ENCODE data around the gene KCNAB1.

KCNAB1 gene

GRCh38 chr3:156377266-156377665 lies 256.9 kb downstream of the KCNAB1 start:
- Histone ChIP-seq H3K9me3 (ENCODE audit: control extremely low read depth in 1 of 5, control insufficient read depth in 4 of 5, insufficient read depth in 2 of 5, low read depth in 1 of 5, low read length in 4 of 5) (no peaks in the 10 kb centered on the region), H3K27me3 (replicated peaks in 2 of 5; ENCODE audit: control insufficient read depth in 4 of 5, insufficient read depth in 5 of 5, low read length in 4 of 5) (no peaks in the 10 kb centered on the region), H3K36me3 (ENCODE audit: control insufficient read depth in 4 of 4, insufficient read depth in 4 of 4, low read length in 3 of 4) (no peaks in the 10 kb centered on the region), H3K4me3 (ENCODE audit: control insufficient read depth in 1 of 7, extremely low read depth in 1 of 7, insufficient read depth in 4 of 7, low read depth in 2 of 7, low read length in 6 of 7) (no peak overlapping the region), H3K4me1 (ENCODE audit: control extremely low read depth in 1 of 4, control insufficient read depth in 4 of 4, insufficient read depth in 4 of 4, low read length in 3 of 4) (no peaks in the 10 kb centered on the region), H3K27ac (ENCODE audit: insufficient read depth in 1 of 2, low read depth in 1 of 2, low read length in 2 of 2, poor library complexity in 1 of 2, severe bottlenecking in 2 of 2) (no peak overlapping the region)
- ChIA-PET CTCF (interaction anchor here (9.2 kb wide), 1 partner anchor 226 kb away, joined by 94 read pairs; no protein-coding TSS in a partner anchor), POLR2A (no interaction called here)
- WGBS (ENCODE audit: insufficient coverage) = 98% methylated on average over 7 of the region's 7 CpGs
- DNase-seq = no peak

GRCh38 chr3:156377718-156378117 lies 257.3 kb downstream of the KCNAB1 start:
- ChIA-PET POLR2A (no interaction called here), CTCF (interaction anchor here (9.2 kb wide), 1 partner anchor 226 kb away, joined by 94 read pairs; no protein-coding TSS in a partner anchor)
- Histone ChIP-seq H3K4me1 (ENCODE audit: control extremely low read depth in 1 of 4, control insufficient read depth in 4 of 4, insufficient read depth in 4 of 4, low read length in 3 of 4) (no peaks in the 10 kb centered on the region), H3K27me3 (replicated peaks in 2 of 5; ENCODE audit: control insufficient read depth in 4 of 5, insufficient read depth in 5 of 5, low read length in 4 of 5) (no peaks in the 10 kb centered on the region), H3K4me3 (ENCODE audit: control insufficient read depth in 1 of 7, extremely low read depth in 1 of 7, insufficient read depth in 4 of 7, low read depth in 2 of 7, low read length in 6 of 7) (no peak overlapping the region), H3K36me3 (ENCODE audit: control insufficient read depth in 4 of 4, insufficient read depth in 4 of 4, low read length in 3 of 4) (no peaks in the 10 kb centered on the region), H3K9me3 (ENCODE audit: control extremely low read depth in 1 of 5, control insufficient read depth in 4 of 5, insufficient read depth in 2 of 5, low read depth in 1 of 5, low read length in 4 of 5) (no peaks in the 10 kb centered on the region), H3K27ac (ENCODE audit: insufficient read depth in 1 of 2, low read depth in 1 of 2, low read length in 2 of 2, poor library complexity in 1 of 2, severe bottlenecking in 2 of 2) (no peak overlapping the region)
- DNase-seq = no peak
- WGBS (ENCODE audit: insufficient coverage) = 97% methylated on average over 5 of the region's 7 CpGs

- no peak overlapping the region for H3K27ac ChIP-seq (ENCODE audit: insufficient read depth in 1 of 2, low read depth in 1 of 2, low read length in 2 of 2, poor library complexity in 1 of 2, severe bottlenecking in 2 of 2)
- H3K4me3 ChIP-seq (ENCODE audit: control insufficient read depth in 1 of 7, extremely low read depth in 1 of 7, insufficient read depth in 4 of 7, low read depth in 2 of 7, low read length in 6 of 7) = no peak overlapping the region
- 100% methylated on average over 2 of the region's 3 CpGs for WGBS (ENCODE audit: insufficient coverage)
- CTCF ChIA-PET = interaction anchor here (0.9 to 9.2 kb wide), 2 partner anchors 11 to 227 kb away, joined by 3 to 94 read pairs; no protein-coding TSS in a partner anchor
- H3K36me3 ChIP-seq (ENCODE audit: control insufficient read depth in 4 of 4, insufficient read depth in 4 of 4, low read length in 3 of 4) = no peaks in the 10 kb centered on the region
- POLR2A ChIA-PET = no interaction called here
- DNase-seq = no peak
- no peaks in the 10 kb centered on the region for H3K9me3 ChIP-seq (ENCODE audit: control extremely low read depth in 1 of 5, control insufficient read depth in 4 of 5, insufficient read depth in 2 of 5, low read depth in 1 of 5, low read length in 4 of 5)
- no peaks in the 10 kb centered on the region for H3K27me3 ChIP-seq (replicated peaks in 2 of 5; ENCODE audit: control insufficient read depth in 4 of 5, insufficient read depth in 5 of 5, low read length in 4 of 5)
- H3K4me1 ChIP-seq (ENCODE audit: control extremely low read depth in 1 of 4, control insufficient read depth in 4 of 4, insufficient read depth in 4 of 4, low read length in 3 of 4) = no peaks in the 10 kb centered on the region
Observed at GRCh38 chr3:156378871-156379270, 258.5 kb downstream of the KCNAB1 start.

- 100% methylated on average over 1 of the region's 1 CpG for WGBS (ENCODE audit: insufficient coverage)
- no peak overlapping the region for H3K27ac ChIP-seq (ENCODE audit: insufficient read depth in 1 of 2, low read depth in 1 of 2, low read length in 2 of 2, poor library complexity in 1 of 2, severe bottlenecking in 2 of 2)
Observed at GRCh38 chr3:156379327-156379726, 258.9 kb downstream of the KCNAB1 start.

GRCh38 chr3:156381253-156381652 lies 260.9 kb downstream of the KCNAB1 start:
- POLR2A ChIA-PET = no interaction called here
- Histone ChIP-seq H3K27ac (ENCODE audit: insufficient read depth in 1 of 2, low read depth in 1 of 2, low read length in 2 of 2, poor library complexity in 1 of 2, severe bottlenecking in 2 of 2) (no peak overlapping the region), H3K36me3 (ENCODE audit: control insufficient read depth in 4 of 4, insufficient read depth in 4 of 4, low read length in 3 of 4) (no peaks in the 10 kb centered on the region), H3K4me3 (ENCODE audit: control insufficient read depth in 1 of 7, extremely low read depth in 1 of 7, insufficient read depth in 4 of 7, low read depth in 2 of 7, low read length in 6 of 7) (no peak overlapping the region), H3K9me3 (ENCODE audit: control extremely low read depth in 1 of 5, control insufficient read depth in 4 of 5, insufficient read depth in 2 of 5, low read depth in 1 of 5, low read length in 4 of 5) (no peaks in the 10 kb centered on the region), H3K27me3 (replicated peaks in 2 of 5; ENCODE audit: control insufficient read depth in 4 of 5, insufficient read depth in 5 of 5, low read length in 4 of 5) (no peaks in the 10 kb centered on the region), H3K4me1 (ENCODE audit: control extremely low read depth in 1 of 4, control insufficient read depth in 4 of 4, insufficient read depth in 4 of 4, low read length in 3 of 4) (no peaks in the 10 kb centered on the region)
- WGBS (ENCODE audit: insufficient coverage) = 60% methylated on average over 1 of the region's 1 CpG
- no peak for DNase-seq
- CTCF ChIA-PET = interaction anchor here (0.7 to 9.2 kb wide), 5 partner anchors 10 to 230 kb away, joined by 3 to 94 read pairs (median 7); no protein-coding TSS in a partner anchor

More at GRCh38 chr3:156379327-156379726, 258.9 kb downstream of the KCNAB1 start:
- H3K36me3 ChIP-seq (ENCODE audit: control insufficient read depth in 4 of 4, insufficient read depth in 4 of 4, low read length in 3 of 4) = no peaks in the 10 kb centered on the region
- CTCF ChIA-PET = interaction anchor here (0.9 to 9.2 kb wide), 2 partner anchors 10 to 228 kb away, joined by 3 to 94 read pairs; no protein-coding TSS in a partner anchor
- POLR2A ChIA-PET = no interaction called here
- no peak for DNase-seq
- no peaks in the 10 kb centered on the region for H3K9me3 ChIP-seq (ENCODE audit: control extremely low read depth in 1 of 5, control insufficient read depth in 4 of 5, insufficient read depth in 2 of 5, low read depth in 1 of 5, low read length in 4 of 5)
- H3K27me3 ChIP-seq (replicated peaks in 2 of 5; ENCODE audit: control insufficient read depth in 4 of 5, insufficient read depth in 5 of 5, low read length in 4 of 5) = no peaks in the 10 kb centered on the region
- no peaks in the 10 kb centered on the region for H3K4me1 ChIP-seq (ENCODE audit: control extremely low read depth in 1 of 4, control insufficient read depth in 4 of 4, insufficient read depth in 4 of 4, low read length in 3 of 4)
- no peak overlapping the region for H3K4me3 ChIP-seq (ENCODE audit: control insufficient read depth in 1 of 7, extremely low read depth in 1 of 7, insufficient read depth in 4 of 7, low read depth in 2 of 7, low read length in 6 of 7)

- peak; percentile 10 to 37 (median 36) for DNase-seq
- Histone ChIP-seq H3K27me3 (replicated peaks in 2 of 5; ENCODE audit: control insufficient read depth in 4 of 5, insufficient read depth in 5 of 5, low read length in 4 of 5) (no peaks in the 10 kb centered on the region), H3K9me3 (ENCODE audit: control extremely low read depth in 1 of 5, control insufficient read depth in 4 of 5, insufficient read depth in 2 of 5, low read depth in 1 of 5, low read length in 4 of 5) (no peaks in the 10 kb centered on the region), H3K36me3 (ENCODE audit: control insufficient read depth in 4 of 4, insufficient read depth in 4 of 4, low read length in 3 of 4) (no peaks in the 10 kb centered on the region), H3K4me1 (ENCODE audit: control extremely low read depth in 1 of 4, control insufficient read depth in 4 of 4, insufficient read depth in 4 of 4, low read length in 3 of 4) (no peaks in the 10 kb centered on the region), H3K27ac (ENCODE audit: insufficient read depth in 1 of 2, low read depth in 1 of 2, low read length in 2 of 2, poor library complexity in 1 of 2, severe bottlenecking in 2 of 2) (no peak overlapping the region), H3K4me3 (ENCODE audit: control insufficient read depth in 1 of 7, extremely low read depth in 1 of 7, insufficient read depth in 4 of 7, low read depth in 2 of 7, low read length in 6 of 7) (no peak overlapping the region)
- whole genome bisulfite sequencing (ENCODE audit: insufficient coverage) = 97% methylated on average over 5 of the region's 9 CpGs
- CTCF ChIA-PET = interaction anchor here (0.8 to 9.2 kb wide), 18 partner anchors 9 to 231 kb away, joined by 3 to 94 read pairs (median 4); no protein-coding TSS in a partner anchor
- POLR2A ChIA-PET = no interaction called here
Observed at GRCh38 chr3:156382458-156383346, 262.3 kb downstream of the KCNAB1 start.

- no peaks in the 10 kb centered on the region for H3K9me3 ChIP-seq (ENCODE audit: control extremely low read depth in 1 of 5, control insufficient read depth in 4 of 5, insufficient read depth in 2 of 5, low read depth in 1 of 5, low read length in 4 of 5)
- no peak overlapping the region for H3K4me3 ChIP-seq (ENCODE audit: control insufficient read depth in 1 of 7, extremely low read depth in 1 of 7, insufficient read depth in 4 of 7, low read depth in 2 of 7, low read length in 6 of 7)
- H3K4me1 ChIP-seq (ENCODE audit: control extremely low read depth in 1 of 4, control insufficient read depth in 4 of 4, insufficient read depth in 4 of 4, low read length in 3 of 4) = no peaks in the 10 kb centered on the region
- no peaks in the 10 kb centered on the region for H3K36me3 ChIP-seq (ENCODE audit: control insufficient read depth in 4 of 4, insufficient read depth in 4 of 4, low read length in 3 of 4)
- no peak overlapping the region for H3K27ac ChIP-seq (ENCODE audit: insufficient read depth in 1 of 2, low read depth in 1 of 2, low read length in 2 of 2, poor library complexity in 1 of 2, severe bottlenecking in 2 of 2)
- WGBS (ENCODE audit: insufficient coverage) = 97% methylated on average over 6 of the region's 6 CpGs
- no peaks in the 10 kb centered on the region for H3K27me3 ChIP-seq (replicated peaks in 2 of 5; ENCODE audit: control insufficient read depth in 4 of 5, insufficient read depth in 5 of 5, low read length in 4 of 5)
- no peak for DNase-seq
- ChIA-PET CTCF (interaction anchor here (1.0 to 9.2 kb wide), 7 partner anchors 10 to 232 kb away, joined by 3 to 94 read pairs (median 4); no protein-coding TSS in a partner anchor), POLR2A (no interaction called here)
Observed at GRCh38 chr3:156383441-156384025, 263.2 kb downstream of the KCNAB1 start.
